ENCODE measurements around the gene CCNY.

The CCNY gene

DNA sequence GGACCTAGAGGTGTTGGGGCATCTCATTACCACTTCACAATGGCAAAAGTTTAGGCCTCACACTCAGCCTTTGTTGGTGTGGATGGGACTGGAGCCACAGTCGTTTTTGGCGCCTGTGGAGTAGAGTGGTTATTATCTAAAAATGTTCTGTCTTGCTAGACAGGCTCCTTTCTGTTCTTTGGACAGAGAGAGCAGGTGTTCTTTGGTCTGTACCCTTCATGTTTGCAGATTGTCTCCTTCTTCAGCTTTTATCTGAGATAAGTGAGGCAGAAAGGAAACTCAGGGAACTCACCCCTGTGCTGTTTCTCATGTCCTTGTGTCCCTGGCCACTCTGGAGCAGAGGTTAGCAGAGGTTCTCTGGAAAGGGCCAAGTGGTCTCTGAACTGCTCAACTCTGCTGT is 103.7 kb downstream of the CCNY start:
- no peak overlapping the region for H3K4me3 ChIP-seq (ENCODE audit: low read depth, low read length)
- no peak for DNase-seq (ENCODE audit: low read depth)
- TF ChIP-seq, protein P1, sequence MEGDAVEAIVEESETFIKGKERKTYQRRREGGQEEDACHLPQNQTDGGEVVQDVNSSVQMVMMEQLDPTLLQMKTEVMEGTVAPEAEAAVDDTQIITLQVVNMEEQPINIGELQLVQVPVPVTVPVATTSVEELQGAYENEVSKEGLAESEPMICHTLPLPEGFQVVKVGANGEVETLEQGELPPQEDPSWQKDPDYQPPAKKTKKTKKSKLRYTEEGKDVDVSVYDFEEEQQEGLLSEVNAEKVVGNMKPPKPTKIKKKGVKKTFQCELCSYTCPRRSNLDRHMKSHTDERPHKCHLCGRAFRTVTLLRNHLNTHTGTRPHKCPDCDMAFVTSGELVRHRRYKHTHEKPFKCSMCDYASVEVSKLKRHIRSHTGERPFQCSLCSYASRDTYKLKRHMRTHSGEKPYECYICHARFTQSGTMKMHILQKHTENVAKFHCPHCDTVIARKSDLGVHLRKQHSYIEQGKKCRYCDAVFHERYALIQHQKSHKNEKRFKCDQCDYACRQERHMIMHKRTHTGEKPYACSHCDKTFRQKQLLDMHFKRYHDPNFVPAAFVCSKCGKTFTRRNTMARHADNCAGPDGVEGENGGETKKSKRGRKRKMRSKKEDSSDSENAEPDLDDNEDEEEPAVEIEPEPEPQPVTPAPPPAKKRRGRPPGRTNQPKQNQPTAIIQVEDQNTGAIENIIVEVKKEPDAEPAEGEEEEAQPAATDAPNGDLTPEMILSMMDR (conservative IDR thresholded peaks at IDR 0.05; ENCODE audit: low read depth, low read length) = no peak

DNA sequence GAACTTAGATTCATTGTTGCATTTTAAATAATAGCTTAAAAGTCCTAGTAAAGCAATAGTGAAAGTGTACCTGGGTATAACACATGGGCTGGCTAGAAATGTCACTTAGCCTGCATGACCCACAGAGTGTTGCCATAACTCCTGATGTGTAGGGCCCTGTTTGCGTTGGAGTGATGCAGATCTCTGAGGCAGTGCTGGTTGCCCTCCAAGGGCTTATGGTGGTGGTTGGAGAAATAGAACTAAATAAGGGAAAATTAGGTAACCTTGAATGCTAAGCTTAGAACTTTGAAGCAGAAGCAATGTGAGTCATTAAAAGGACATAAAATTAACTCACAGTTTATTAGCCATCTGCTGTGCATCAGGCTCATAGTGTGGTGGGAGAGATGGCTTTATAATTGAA is 105.7 kb downstream of the CCNY start:
- no peak overlapping the region for H3K4me3 ChIP-seq (ENCODE audit: low read depth, low read length)
- TF ChIP-seq, protein P1 (conservative IDR thresholded peaks at IDR 0.05; ENCODE audit: low read depth, low read length) = no peak
- no peak for DNase-seq (ENCODE audit: low read depth)

DNA sequence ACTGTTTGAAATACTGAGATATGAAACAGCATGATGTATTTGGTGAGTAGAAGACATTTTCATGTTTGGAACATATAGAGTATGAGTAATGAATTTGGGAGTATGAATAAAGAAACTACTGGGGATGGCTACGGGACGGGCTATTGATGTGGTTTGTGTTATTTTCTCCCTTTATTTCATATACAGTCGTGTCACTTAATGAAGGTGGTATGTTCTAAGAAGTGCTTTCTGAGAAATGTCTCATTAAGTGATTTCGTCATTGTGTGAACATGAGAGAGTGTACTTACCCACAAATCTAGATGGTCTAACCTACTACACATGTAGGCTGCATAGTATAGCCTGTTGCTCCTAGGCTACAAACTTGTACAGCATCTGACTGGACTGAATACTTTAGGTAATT is 106.3 kb downstream of the CCNY start:
- TF ChIP-seq, protein P1 (conservative IDR thresholded peaks at IDR 0.05; ENCODE audit: low read depth, low read length) = no peak
- DNase-seq (ENCODE audit: low read depth) = no peak
- H3K4me3 ChIP-seq (ENCODE audit: low read depth, low read length) = no peak overlapping the region

DNA sequence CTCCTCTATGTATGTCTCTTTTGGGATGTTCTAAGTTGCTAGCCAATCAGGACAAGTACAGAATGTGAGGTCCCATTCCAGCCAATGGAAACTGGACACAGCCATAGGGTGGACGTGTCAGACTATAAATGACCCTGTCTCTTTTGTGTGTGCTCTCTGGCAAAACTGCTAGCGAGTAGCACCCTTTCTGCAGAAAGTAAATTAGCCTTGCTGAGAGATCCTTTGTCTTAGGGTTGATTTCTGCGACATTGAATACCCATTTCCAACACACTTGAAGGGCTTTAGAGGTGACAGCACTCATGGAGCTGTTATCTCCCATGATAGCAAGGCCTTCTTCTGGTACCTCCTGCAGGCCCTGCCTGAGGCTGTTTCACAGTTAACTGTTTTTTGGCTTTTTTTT is 107.5 kb downstream of the CCNY start:
- no peak for DNase-seq (ENCODE audit: low read depth)
- TF ChIP-seq, protein P1 (conservative IDR thresholded peaks at IDR 0.05; ENCODE audit: low read depth, low read length) = no peak
- no peak overlapping the region for H3K4me3 ChIP-seq (ENCODE audit: low read depth, low read length)

DNA sequence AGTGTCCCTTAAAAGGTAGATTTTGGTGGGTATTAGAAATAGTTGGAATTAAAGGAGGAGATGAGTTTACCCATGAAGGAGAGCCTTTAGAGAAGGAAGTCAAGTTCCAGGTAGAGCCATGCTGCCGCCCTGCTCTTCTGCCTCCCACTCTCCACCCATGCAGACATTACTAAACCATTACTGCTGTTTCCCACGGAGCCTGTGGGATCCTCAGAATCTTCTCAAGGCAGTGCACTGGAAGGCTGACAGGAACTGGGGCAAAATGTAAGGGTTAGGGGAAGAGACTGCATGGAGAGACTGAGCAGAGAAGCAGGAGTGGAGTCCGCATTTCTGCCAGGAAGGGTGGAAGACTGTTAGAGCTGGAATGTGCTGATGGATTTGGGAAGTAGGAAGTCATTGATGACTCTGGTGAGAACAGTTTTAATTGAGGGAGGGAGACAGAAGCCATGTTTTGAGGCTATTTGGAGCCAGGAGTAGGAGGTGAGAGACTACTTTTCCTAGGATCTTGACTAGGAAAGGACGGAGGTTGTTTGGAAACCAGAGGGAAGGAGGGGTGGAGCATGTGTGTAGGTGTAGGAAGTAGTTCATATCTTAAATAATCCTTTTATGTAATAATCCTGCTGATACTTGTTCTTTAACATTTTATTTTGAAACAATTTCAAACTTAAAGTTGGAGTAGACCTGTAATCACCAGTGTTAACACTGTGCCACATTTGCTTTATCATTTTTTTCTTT is 109.0 kb downstream of the CCNY start:
- DNase-seq (ENCODE audit: low read depth) = no peak
- H3K4me3 ChIP-seq (ENCODE audit: low read depth, low read length) = no peak overlapping the region
- TF ChIP-seq, protein P1 (conservative IDR thresholded peaks at IDR 0.05; ENCODE audit: low read depth, low read length) = no peak

DNA sequence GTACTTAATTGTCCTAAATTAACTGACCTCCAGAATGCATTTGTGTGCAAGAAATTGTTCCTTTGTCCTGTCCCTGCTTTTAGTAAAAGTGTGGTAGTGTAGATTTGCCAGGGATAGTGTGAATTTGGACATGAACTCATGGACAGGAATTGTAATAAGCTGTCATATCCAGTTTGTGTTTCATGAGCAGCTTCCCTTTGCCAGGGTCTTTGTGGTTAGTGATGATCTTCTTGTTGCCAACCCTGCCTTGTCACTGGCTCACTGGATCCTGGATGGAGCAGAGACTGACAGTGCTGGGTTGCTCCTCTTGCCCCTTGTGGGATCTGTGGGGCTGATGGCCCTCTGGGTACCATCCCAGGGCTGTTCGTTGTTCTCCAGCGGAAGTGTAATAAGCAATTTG is 110.1 kb downstream of the CCNY start:
- DNase-seq (ENCODE audit: low read depth) = no peak
- TF ChIP-seq, protein P1 (conservative IDR thresholded peaks at IDR 0.05; ENCODE audit: low read depth, low read length) = no peak
- no peak overlapping the region for H3K4me3 ChIP-seq (ENCODE audit: low read depth, low read length)

Data from choroid plexus epithelial cell (primary cell).